Measurements from ENCODE around the gene APOH. TPM values are rescaled to one million over a fixed set of nuclear protein-coding genes. Genes with fewer than 3 reads are reported as not detected.

APOH gene
- total and polyA plus RNA-seq, 2 of the 8 experiments (the other 6 are each of a cell fraction or from before 2014, with no cell fraction given) = not detected

- no peak for FAIRE-seq
- POLR2A ChIA-PET (ENCODE audit: partially characterized antibody) = no interaction called here
These were observed 19.0 kb downstream of the APOH start for GRCh38 chr17:66210208-66210574.

More at GRCh38 chr17:66210208-66210574, 19.0 kb downstream of the APOH start:
- H3K4ac ChIP-seq (replicated peaks; ENCODE audit: insufficient read length, low read depth, low read length) = no peak overlapping the region
- H3K27me3 ChIP-seq (replicated peaks in 1 of 4; ENCODE audit: control insufficient read depth in 3 of 4, extremely low read depth in 1 of 4, insufficient read depth in 3 of 4, low read length in 3 of 4) = no peaks in the 10 kb centered on the region
- WGBS, 2 experiments (ENCODE audit: extremely low coverage in 1 of 2, insufficient coverage in 1 of 2, insufficient read length in 1 of 2, insufficient replicate concordance in 2 of 2, low coverage in 1 of 2, low lambda C conversion rate in 2 of 2, missing lambda C conversion rate in 1 of 2) = 92% methylated on average over 2 of the region's 2 CpGs; no CpG with 5 or more reads in 1 of the 2 experiments
- H3K23me2 ChIP-seq (ENCODE audit: low read depth, low read length) = peaks cover 2% of the 10 kb centered on the region; the same call in 1 of the 2 replicates
- H3K18ac ChIP-seq (ENCODE audit: extremely low read depth, low read length) = no peak overlapping the region
- CTCF ChIA-PET (ENCODE audit: partially characterized antibody) = interaction anchor here (0.9 to 6.6 kb wide), 4 partner anchors 8 to 100 kb away, joined by 3 to 64 read pairs (median 6); no protein-coding TSS in a partner anchor
- H3K27ac ChIP-seq (ENCODE audit: low read depth, low read length) = no peak overlapping the region
- DNase-seq (ENCODE audit: low read depth in 1 of 2, low spot score in 2 of 2) = no peak
- no peak overlapping the region for H3K56ac ChIP-seq (replicated peaks; ENCODE audit: insufficient read length, low read depth, low read length)
- no peak overlapping the region for H3K4me3 ChIP-seq (ENCODE audit: extremely low read depth in 1 of 4, insufficient read depth in 2 of 4, low read depth in 3 of 4, low read length in 4 of 4)
- H3K23ac ChIP-seq (ENCODE audit: insufficient read length) = no peak overlapping the region
- H4K20me1 ChIP-seq (replicated peaks in 1 of 2; ENCODE audit: control insufficient read depth in 1 of 2, insufficient read depth in 2 of 2, low read length in 2 of 2) = no peaks in the 10 kb centered on the region
- no peak overlapping the region for H3K4me2 ChIP-seq (ENCODE audit: insufficient read depth in 1 of 2, low read depth in 2 of 2, low read length in 2 of 2)
- no peak overlapping the region for H4K8ac ChIP-seq (ENCODE audit: extremely low read depth, insufficient read depth, low read length)
- no peak overlapping the region for H2BK5ac ChIP-seq (ENCODE audit: low read depth, low read length)
- H3K79me1 ChIP-seq (ENCODE audit: low read depth, low read length) = no peaks in the 10 kb centered on the region
- H2BK15ac ChIP-seq (ENCODE audit: low read length) = no peak overlapping the region
- H2AK5ac ChIP-seq (ENCODE audit: low read depth, low read length) = no peak overlapping the region
- no peak overlapping the region for H3K9ac ChIP-seq (replicated peaks in 1 of 4; ENCODE audit: extremely low read depth in 1 of 4, low read depth in 3 of 4, low read length in 3 of 4)
- no peak overlapping the region for H4K5ac ChIP-seq (ENCODE audit: insufficient read length, low read depth, low read length)
- H2AFZ ChIP-seq (ENCODE audit: low read length) = no peak overlapping the region
- H2BK12ac ChIP-seq (ENCODE audit: low read depth, low read length) = no peak overlapping the region
- 0 out of 2 replicates have a peak overlapping the region, but pooled peaks have one; percentile 62 for H2BK20ac ChIP-seq (ENCODE audit: low read length)
- no peaks in the 10 kb centered on the region for H3K79me2 ChIP-seq (ENCODE audit: control insufficient read depth in 1 of 2, insufficient read depth in 2 of 2, low read length in 2 of 2)
- H4K91ac ChIP-seq (replicated peaks; ENCODE audit: insufficient read length, low read length) = no peak overlapping the region
- no peak overlapping the region for H3K14ac ChIP-seq (ENCODE audit: insufficient read length)
- no peaks in the 10 kb centered on the region for H3K9me3 ChIP-seq (ENCODE audit: insufficient read depth in 2 of 2, low read depth in 1 of 2, low read length in 1 of 2)
- no peaks in the 10 kb centered on the region for H3K36me3 ChIP-seq (ENCODE audit: control insufficient read depth in 2 of 4, insufficient read depth in 4 of 4, low read length in 3 of 4)
- H3K4me1 ChIP-seq (replicated peaks in 1 of 4; ENCODE audit: control insufficient read depth in 3 of 4, insufficient read depth in 4 of 4, low read length in 3 of 4) = peaks cover 0 to 2% (median 0%) of the 10 kb centered on the region in 4 experiments; a peak in 1 of 7 replicates
- no peak overlapping the region for H2BK120ac ChIP-seq (replicated peaks; ENCODE audit: low read depth, low read length)
- TF ChIP-seq KDM5A (IDR thresholded peaks at IDR 0.05; ENCODE audit: low read length) = no peak

All from H1 (cell line).